DND-41 (cell line): ENCODE measurements around the gene RBM5.

Experiments
- ATAC-seq: fragments of 200-7000 bp; cut with Tn5 transposase; 3 replicates; pipeline ENCODE4 v1.9.1; 2021; ENCODE audit warnings: low read depth; ENCODE audit not compliant: insufficient read depth
- DNase-seq: peaks from one replicate; pipeline ENCODE4 v3.0.0-alpha.2; 2020
- H2AFZ ChIP-seq: 2 replicates; pipeline ENCODE4 v1.6.0; 2012; ENCODE audit warnings: low read depth, low read length
- H3K27ac ChIP-seq: 2 replicates; pipeline ENCODE4 v1.5.1; 2012; ENCODE audit warnings: low read length, inconsistent platforms
- H3K27me3 ChIP-seq: fragments of 200-600 bp; sonication (generic); 2 replicates; pipeline ENCODE4 v1.6.0; 2012; ENCODE audit warnings: low read length, mild to moderate bottlenecking, inconsistent platforms; ENCODE audit not compliant: insufficient read depth, poor library complexity
- H3K36me3 ChIP-seq: 2 replicates; pipeline ENCODE4 v1.5.1; 2012; ENCODE audit warnings: low read length, inconsistent platforms; ENCODE audit not compliant: insufficient read depth
- H3K4me1 ChIP-seq: 2 replicates; pipeline ENCODE4 v1.5.1; 2012; ENCODE audit warnings: mild to moderate bottlenecking, low read length; ENCODE audit not compliant: insufficient read depth
- H3K4me2 ChIP-seq: 2 replicates; pipeline ENCODE4 v1.6.0; 2012; ENCODE audit warnings: mild to moderate bottlenecking, moderate library complexity, low read length, inconsistent platforms; ENCODE audit not compliant: insufficient read depth
- H3K4me3 ChIP-seq, 2 experiments: fragments of 200-600 bp in 1 of 2; shearing (Covaris generic) in 1 of 2; 2 replicates each; pipeline ENCODE4 v1.5.1; 2012 to 2016; ENCODE audit warnings: inconsistent platforms in 2 of 2, low read length in 2 of 2, mild to moderate bottlenecking in 2 of 2, low read depth in 1 of 2, moderate library complexity in 1 of 2
- H3K79me2 ChIP-seq: 2 replicates; pipeline ENCODE4 v1.6.0; 2012; ENCODE audit warnings: low read length, inconsistent platforms; ENCODE audit not compliant: insufficient read depth
- H3K9ac ChIP-seq: 2 replicates; pipeline ENCODE4 v1.6.0; 2012; ENCODE audit warnings: low read depth, mild to moderate bottlenecking, inconsistent platforms, low read length, moderate library complexity
- H3K9me3 ChIP-seq: 2 replicates; pipeline ENCODE4 v1.5.1; 2012; ENCODE audit warnings: low read length, moderate library complexity, mild to moderate bottlenecking, inconsistent platforms; ENCODE audit not compliant: insufficient read depth, severe bottlenecking
- H4K20me1 ChIP-seq: 2 replicates; pipeline ENCODE4 v1.6.0; 2012; ENCODE audit warnings: low read length; ENCODE audit not compliant: insufficient read depth
- CTCF ChIP-seq: IDR thresholded peaks from 2 replicates; pipeline ENCODE4 v1.5.1; 2012; ENCODE audit warnings: borderline replicate concordance, low read length, moderate library complexity, mild to moderate bottlenecking; ENCODE audit not compliant: poor library complexity, severe bottlenecking; ENCODE audit errors: extremely low read depth
- EZH2 ChIP-seq: IDR thresholded peaks from 3 replicates; pipeline ENCODE4 v1.6.1; 2012; ENCODE audit warnings: borderline replicate concordance, low read depth, mild to moderate bottlenecking, moderate library complexity, low read length, inconsistent platforms; ENCODE audit not compliant: severe bottlenecking

Gene RBM5

GRCh38 chr3:50150863-50151686 lies 62.4 kb downstream of the RBM5 start:
- Histone ChIP-seq H3K4me1 (no peaks in the 10 kb centered on the region), H3K9ac (no peak overlapping the region), H3K36me3 (no peaks in the 10 kb centered on the region), H3K27me3 (no peaks in the 10 kb centered on the region), H3K79me2 (no peaks in the 10 kb centered on the region), H3K27ac (no peak overlapping the region), H3K4me3 (no peak overlapping the region), H3K9me3 (no peaks in the 10 kb centered on the region), H4K20me1 (no peaks in the 10 kb centered on the region), H2AFZ (no peak overlapping the region), H3K4me2 (no peak overlapping the region)
- TF ChIP-seq EZH2 (no peak), CTCF (no peak)
- DNase-seq (no peak), ATAC-seq (no peak)

- ATAC-seq (no peak), DNase-seq (no peak)
- no peak overlapping the region for H3K4me3 ChIP-seq
- H2AFZ ChIP-seq: no peak overlapping the region
- TF ChIP-seq EZH2 (no peak), CTCF (no peak)
- no peaks in the 10 kb centered on the region for H4K20me1 ChIP-seq
- no peak overlapping the region for H3K4me2 ChIP-seq
- H3K27me3 ChIP-seq: no peaks in the 10 kb centered on the region
- no peak overlapping the region for H3K27ac ChIP-seq
- no peaks in the 10 kb centered on the region for H3K79me2 ChIP-seq
- H3K4me1 ChIP-seq: no peaks in the 10 kb centered on the region
- H3K9ac ChIP-seq: no peak overlapping the region
- no peaks in the 10 kb centered on the region for H3K36me3 ChIP-seq
- H3K9me3 ChIP-seq: no peaks in the 10 kb centered on the region
Measured at GRCh38 chr3:50151728-50152127, 63.0 kb downstream of the RBM5 start.

- ATAC-seq (no peak), DNase-seq (no peak)
- Histone ChIP-seq H4K20me1 (no peaks in the 10 kb centered on the region), H3K4me1 (no peaks in the 10 kb centered on the region), H3K36me3 (no peaks in the 10 kb centered on the region), H3K4me3 (no peak overlapping the region), H3K27ac (no peak overlapping the region), H3K79me2 (no peaks in the 10 kb centered on the region), H3K9me3 (no peaks in the 10 kb centered on the region), H2AFZ (no peak overlapping the region), H3K9ac (no peak overlapping the region), H3K27me3 (no peaks in the 10 kb centered on the region), H3K4me2 (no peak overlapping the region)
- TF ChIP-seq EZH2 (no peak), CTCF (no peak)
Measured at GRCh38 chr3:50153782-50154475, 65.2 kb downstream of the RBM5 start.
